Glutamatergic neuron (in vitro differentiated cells): Measurements from ENCODE around the gene PROB1. TPM values are rescaled to one million over a fixed set of nuclear protein-coding genes. Genes with fewer than 3 reads are reported as not detected.

ENCODE experiments used
- DNase-seq: peaks from one replicate; pipeline ENCODE4 v3.0.0; 2022
- H3K27ac Mint-ChIP-seq: one replicate; pipeline ENCODE4 v1.8.0; 2020; ENCODE audit warnings: mild to moderate bottlenecking, mixed read lengths, inconsistent platforms; ENCODE audit not compliant: unreplicated experiment
- H3K27me3 Mint-ChIP-seq: one replicate; pipeline ENCODE4 v1.8.0; 2020; ENCODE audit warnings: mild to moderate bottlenecking, moderate library complexity, mixed read lengths, inconsistent platforms; ENCODE audit not compliant: unreplicated experiment
- H3K36me3 Mint-ChIP-seq: one replicate; pipeline ENCODE4 v1.8.0; 2020; ENCODE audit warnings: mild to moderate bottlenecking, mixed read lengths, inconsistent platforms; ENCODE audit not compliant: unreplicated experiment
- H3K4me1 Mint-ChIP-seq: one replicate; pipeline ENCODE4 v1.8.0; 2020; ENCODE audit warnings: mild to moderate bottlenecking, low read depth, mixed read lengths, inconsistent platforms; ENCODE audit not compliant: unreplicated experiment
- H3K4me3 Mint-ChIP-seq: one replicate; pipeline ENCODE4 v1.8.0; 2020; ENCODE audit warnings: mild to moderate bottlenecking, mixed read lengths, inconsistent platforms; ENCODE audit not compliant: unreplicated experiment
- H3K9me3 Mint-ChIP-seq: one replicate; pipeline ENCODE4 v1.8.0; 2020; ENCODE audit warnings: mild to moderate bottlenecking, moderate library complexity, mixed read lengths, inconsistent platforms; ENCODE audit not compliant: unreplicated experiment
- total RNA-seq: library from RNA; stranded (reverse); fragmentation: NEBNext Ultra II Directional; extraction: Animal tissue kit (Norgen Biotek cat#: 25700); gene quantifications from one replicate; pipeline ENCODE4 v1.2.1, GENCODE V29; 2021; ENCODE audit not compliant: unreplicated experiment
- TF ChIP-seq, protein P1 (sequence below): fragments of 200-600 bp; sonication (generic); IDR thresholded peaks from one replicate; pipeline ENCODE4 v1.5.0; 2021; ENCODE audit not compliant: partially characterized antibody, unreplicated experiment

PROB1 gene
- total RNA-seq, 1 donor from 2014 or later, result 1.3 TPM

DNA sequence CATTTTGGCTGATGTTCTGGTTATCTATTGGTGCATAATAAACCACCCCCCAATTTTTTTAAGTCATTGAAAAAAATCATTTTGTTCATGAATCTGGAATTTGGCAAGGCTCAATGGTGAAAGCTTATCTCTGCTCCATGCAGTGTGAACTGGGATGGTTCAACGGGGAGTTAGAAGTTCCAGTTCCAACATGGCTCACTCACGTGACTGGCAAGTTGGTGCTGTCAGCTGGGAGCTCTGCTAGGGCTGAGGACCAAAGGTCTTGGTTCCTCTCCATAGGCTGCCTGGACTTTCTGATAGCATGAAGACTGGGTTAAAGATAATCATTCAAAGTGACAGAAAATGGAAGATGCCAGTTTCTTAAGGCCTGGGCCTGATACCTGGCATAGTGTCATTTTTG lies 12.1 kb upstream of the PROB1 start:
- H3K4me3 Mint-ChIP-seq, result no peak overlapping the region
- TF ChIP-seq, protein P1, sequence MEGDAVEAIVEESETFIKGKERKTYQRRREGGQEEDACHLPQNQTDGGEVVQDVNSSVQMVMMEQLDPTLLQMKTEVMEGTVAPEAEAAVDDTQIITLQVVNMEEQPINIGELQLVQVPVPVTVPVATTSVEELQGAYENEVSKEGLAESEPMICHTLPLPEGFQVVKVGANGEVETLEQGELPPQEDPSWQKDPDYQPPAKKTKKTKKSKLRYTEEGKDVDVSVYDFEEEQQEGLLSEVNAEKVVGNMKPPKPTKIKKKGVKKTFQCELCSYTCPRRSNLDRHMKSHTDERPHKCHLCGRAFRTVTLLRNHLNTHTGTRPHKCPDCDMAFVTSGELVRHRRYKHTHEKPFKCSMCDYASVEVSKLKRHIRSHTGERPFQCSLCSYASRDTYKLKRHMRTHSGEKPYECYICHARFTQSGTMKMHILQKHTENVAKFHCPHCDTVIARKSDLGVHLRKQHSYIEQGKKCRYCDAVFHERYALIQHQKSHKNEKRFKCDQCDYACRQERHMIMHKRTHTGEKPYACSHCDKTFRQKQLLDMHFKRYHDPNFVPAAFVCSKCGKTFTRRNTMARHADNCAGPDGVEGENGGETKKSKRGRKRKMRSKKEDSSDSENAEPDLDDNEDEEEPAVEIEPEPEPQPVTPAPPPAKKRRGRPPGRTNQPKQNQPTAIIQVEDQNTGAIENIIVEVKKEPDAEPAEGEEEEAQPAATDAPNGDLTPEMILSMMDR, result no peak
- DNase-seq, result no peak
- H3K36me3 Mint-ChIP-seq, result no peaks in the 10 kb centered on the region
- H3K27me3 Mint-ChIP-seq, result no peaks in the 10 kb centered on the region
- H3K4me1 Mint-ChIP-seq, result peaks cover 4% of the 10 kb centered on the region
- peaks cover 5% of the 10 kb centered on the region for H3K9me3 Mint-ChIP-seq
- H3K27ac Mint-ChIP-seq, result no peak overlapping the region

DNA sequence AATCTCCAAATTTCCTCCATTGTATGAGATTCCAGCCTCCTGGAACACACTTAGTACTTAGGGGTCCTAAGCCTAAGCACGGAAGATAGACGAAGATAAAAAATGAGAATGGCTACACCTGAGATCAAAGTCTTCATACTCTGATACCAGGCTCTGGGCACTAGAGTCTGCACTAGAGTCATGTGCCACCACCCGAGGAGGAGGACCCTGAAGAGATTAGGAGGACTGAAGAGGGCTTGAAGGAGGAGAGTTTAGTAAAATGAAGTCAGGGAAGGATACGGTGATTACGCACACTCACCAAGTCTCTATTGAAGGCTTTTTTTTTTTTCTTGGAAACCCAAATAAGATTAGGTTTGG lies 9.6 kb upstream of the PROB1 start:
- peak overlapping the region; percentile 98 for H3K4me3 Mint-ChIP-seq
- H3K36me3 Mint-ChIP-seq, result no peaks in the 10 kb centered on the region
- H3K27ac Mint-ChIP-seq, result peak overlapping the region; percentile 34
- no peaks in the 10 kb centered on the region for H3K27me3 Mint-ChIP-seq
- H3K4me1 Mint-ChIP-seq, result peaks cover 4% of the 10 kb centered on the region
- TF ChIP-seq, protein P1, result no peak
- DNase-seq, result no peak
- H3K9me3 Mint-ChIP-seq, result peaks cover 6% of the 10 kb centered on the region

DNA sequence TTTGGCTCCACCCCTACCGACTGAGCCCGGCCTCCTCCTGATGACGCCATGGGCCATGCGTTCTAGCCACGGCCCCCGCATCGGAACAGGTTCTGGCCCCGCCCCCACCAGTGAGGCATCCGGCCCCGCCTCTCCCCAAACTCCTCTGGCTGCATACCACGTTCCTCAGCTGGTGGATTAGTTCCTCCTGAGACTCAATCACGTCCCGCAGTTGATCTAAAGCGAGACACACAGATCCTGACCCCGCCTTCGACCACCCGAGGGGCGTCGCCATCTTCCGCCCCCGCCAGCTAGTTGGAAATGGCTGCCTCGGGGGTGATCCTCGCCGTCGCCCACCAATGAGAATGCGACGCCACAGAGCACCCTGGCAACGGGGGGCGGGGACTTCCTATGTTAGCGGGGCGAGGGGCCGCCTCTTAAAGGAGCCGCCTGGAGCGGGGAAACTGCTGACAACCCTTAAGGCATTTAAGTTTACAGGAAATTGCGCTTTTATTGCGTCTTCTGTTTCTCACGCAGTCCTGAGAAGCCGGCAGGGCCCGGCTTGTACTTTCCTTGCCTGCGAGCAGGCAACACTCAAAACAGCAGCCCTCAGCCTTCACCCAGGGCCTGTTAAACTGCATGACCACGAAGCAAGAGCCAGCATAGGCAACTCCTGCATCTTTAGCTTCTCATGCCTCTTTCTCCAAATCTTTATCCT lies 9.0 kb upstream of the PROB1 start, which contains the start of gene SPATA24:
TSS of gene SPATA24 (minus strand) at position 303 of the 697 bp plus-strand sequence. CDS start at position 274, 29 bp downstream.
- peak; percentile 97 for DNase-seq
- peaks cover 4% of the 10 kb centered on the region for H3K4me1 Mint-ChIP-seq
- H3K9me3 Mint-ChIP-seq, result peaks cover 6% of the 10 kb centered on the region
- peak within 1 kb of the TSS; percentile 98 for H3K4me3 Mint-ChIP-seq
- peak within 1 kb of the TSS; percentile 98 for H3K27ac Mint-ChIP-seq
- TF ChIP-seq, protein P1, result no peak
- no peaks in the 10 kb centered on the region for H3K27me3 Mint-ChIP-seq
- H3K36me3 Mint-ChIP-seq, result no peaks in the 10 kb centered on the region

DNA sequence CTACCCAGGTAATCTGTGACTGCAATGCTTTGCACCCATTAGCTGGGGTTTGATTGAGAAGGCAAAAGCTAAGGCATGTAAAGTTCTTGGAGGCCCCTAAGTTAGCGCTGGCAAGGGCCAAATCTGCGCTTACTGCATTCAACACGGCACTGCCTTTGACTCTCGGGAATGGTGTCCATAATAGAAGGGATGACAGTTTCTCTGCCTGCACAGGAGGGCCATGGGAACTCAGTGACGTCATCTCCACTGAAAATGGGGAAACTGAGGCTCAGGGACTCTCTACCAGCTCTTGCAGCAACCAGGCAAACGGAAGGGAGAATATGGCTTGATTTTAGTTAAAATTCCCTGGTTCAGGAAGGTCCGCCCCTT lies 8.5 kb upstream of the PROB1 start:
- Mint-ChIP-seq H3K4me1 (peaks cover 4% of the 10 kb centered on the region), H3K4me3 (peak overlapping the region; percentile 98), H3K9me3 (peaks cover 6% of the 10 kb centered on the region), H3K27ac (peak overlapping the region; percentile 98), H3K27me3 (no peaks in the 10 kb centered on the region), H3K36me3 (no peaks in the 10 kb centered on the region)
- TF ChIP-seq, protein P1, result no peak
- no peak for DNase-seq

DNA sequence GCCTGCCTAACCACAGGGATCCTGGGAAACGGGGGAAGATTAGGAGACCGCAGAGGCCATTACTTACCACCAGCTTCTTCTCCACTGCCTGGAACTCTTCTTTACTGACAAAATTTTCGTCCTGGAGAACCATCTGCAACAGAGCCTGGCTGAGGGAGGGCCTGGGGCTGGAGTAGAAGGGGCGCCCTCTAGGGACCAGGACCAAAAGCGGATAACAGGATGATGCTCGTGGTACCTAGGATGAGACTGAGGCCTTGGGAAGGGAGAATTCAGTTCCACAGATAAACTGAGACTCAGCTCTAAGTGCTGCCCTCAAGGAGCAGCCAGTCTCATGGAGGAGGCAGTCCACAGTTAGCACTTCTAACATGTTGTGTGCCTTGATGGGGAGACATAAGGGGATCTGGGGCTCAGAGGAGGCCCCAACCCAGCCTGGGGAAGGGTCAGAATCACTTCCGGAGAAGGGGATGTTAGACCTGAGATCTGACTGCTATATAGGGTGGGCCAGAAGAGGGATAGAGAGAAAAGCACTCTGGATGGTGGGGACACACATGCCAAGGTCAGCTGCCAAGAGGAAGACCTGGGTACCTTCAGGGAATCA lies 7.8 kb upstream of the PROB1 start:
- Mint-ChIP-seq H3K4me3 (peak overlapping the region; percentile 98), H3K36me3 (no peaks in the 10 kb centered on the region), H3K9me3 (peaks cover 6% of the 10 kb centered on the region), H3K27ac (no peak overlapping the region), H3K27me3 (no peaks in the 10 kb centered on the region), H3K4me1 (peaks cover 4% of the 10 kb centered on the region)
- TF ChIP-seq, protein P1, result peak; percentile 30
- no peak for DNase-seq
